NCI-H1694 treated with DMSO at 0.1 percent for 48 hours (cell line): ENCODE results near the gene VAX1.
A peak's percentile ranks its signal among the peaks of the same experiment; 100 is the strongest.

Experiments used
- DNase-seq: peaks from one replicate; lab custom pipeline; 2025; lab: John Stamatoyannopoulos, UW

VAX1 gene

DNA sequence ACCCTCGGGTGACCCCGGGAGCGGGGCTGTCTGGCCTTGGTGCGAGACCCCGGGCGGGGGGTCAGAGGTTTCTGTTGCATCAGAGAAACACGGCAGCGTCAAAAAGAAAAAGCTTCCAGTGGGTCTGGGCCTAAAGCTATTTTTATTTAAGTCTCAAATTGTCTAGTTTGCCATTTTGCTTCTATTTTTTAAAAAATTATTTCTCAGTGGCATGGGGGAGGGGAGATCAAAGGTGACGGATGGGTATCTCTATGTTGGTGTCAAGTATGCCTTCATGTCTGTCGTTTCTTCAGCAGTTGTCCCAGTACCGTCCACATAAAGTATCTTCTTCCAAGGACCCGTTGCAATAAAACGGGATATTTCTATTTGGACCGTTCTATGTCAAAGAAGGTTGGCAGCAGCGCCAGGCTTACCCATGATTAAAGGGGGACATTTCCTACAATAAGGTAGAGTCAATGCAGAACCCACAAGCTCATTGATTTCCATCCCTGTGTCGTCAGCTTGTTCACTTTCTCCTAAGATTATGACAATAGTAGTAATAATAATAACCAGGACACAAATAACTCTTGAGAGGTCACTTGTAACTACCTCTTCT is 26.0 kb upstream of the VAX1 start:
- no peak for DNase-seq

DNA sequence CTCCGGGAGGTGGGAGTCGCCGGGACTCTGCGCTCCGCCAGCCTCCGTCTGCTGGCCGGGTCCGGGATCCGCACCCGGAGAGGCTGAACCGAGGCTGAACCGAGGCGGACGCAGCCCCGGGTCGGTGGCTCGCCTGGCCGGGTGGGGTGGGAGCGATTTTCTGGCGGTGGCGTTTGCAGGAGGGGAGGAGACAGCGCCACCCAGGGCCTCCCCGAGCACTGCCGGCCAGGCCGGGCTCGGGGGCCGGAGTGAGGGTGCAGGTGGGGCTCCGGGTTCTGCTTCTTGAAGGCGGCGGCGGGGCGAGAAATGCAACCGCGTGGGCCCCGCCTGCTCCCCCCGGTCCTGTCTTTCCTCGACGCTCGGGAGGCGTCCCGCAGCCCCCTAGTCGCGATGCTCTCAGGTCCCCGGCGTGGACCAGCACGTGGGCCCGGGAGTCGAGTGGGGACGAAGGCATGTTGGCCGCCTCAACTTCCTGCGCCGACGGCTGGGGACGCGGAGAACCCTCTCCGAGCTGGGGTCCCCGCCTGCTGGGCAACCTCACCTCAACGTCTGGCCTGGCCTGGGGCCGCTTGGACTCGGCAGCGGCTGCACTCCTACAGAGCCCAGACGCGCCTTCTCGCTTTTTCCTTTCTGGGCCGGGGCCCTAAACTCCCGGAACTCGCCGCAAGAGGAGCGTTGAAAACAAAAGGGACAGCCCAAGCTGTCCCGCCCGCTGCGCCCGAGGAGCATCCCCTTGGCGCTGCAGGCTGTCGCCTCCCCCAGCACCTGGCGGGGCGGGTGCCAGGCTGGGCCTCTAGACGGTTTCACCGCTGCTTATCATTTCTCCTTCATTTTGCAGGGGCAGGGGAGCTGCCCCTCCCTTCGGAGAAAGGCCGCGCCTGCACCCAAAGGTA is 25.2 kb upstream of the VAX1 start:
- peak; percentile 3 for DNase-seq

GRCh38 chr10:117162093-117163060 is 24.3 kb upstream of the VAX1 start:
- no peak for DNase-seq

- DNase-seq: no peak
These were observed 23.4 kb upstream of the VAX1 start for GRCh38 chr10:117161386-117162033.

DNA sequence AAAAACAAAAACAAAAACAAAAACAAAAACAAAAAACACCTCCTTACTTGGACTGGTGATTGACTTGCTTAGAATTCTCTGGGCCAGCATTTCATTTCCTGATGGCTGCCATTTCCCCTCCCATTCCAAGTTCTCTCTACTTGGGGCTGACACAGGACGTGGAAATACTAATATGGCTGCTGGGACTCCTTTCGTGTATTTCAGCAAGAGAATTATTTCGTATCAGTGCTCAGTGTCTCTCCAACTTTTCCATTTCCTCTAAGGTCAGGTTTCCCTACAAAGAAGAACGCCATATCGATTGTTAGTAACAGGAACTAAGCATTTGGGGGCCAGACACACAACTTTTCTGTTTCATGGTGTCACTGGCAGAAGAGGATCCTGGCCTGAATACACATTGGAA is 22.5 kb upstream of the VAX1 start:
- DNase-seq: no peak

- DNase-seq: no peak
These were observed 21.3 kb upstream of the VAX1 start for GRCh38 chr10:117159390-117159789.

DNA sequence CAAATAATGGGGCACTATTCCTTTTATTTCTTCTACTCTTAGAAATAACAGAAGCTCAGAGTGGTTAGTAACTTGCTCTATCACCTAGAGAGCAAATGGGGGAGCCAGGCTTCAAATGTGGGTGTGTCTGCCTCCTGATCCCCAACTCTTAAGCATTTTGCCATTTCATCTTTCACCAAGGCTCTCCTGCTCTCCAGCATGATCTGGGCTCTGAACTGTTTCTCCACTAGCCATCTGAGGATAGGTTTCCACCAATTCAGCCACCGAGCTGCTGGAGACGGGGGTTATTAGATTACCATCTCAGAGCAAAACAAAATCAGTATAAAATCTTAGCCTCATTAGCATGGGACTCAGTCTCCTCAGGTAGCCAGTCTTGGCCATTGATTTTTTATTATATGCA is 20.2 kb upstream of the VAX1 start:
- DNase-seq: no peak

GRCh38 chr10:117152668-117153067 is 14.6 kb upstream of the VAX1 start:
- DNase-seq: no peak

GRCh38 chr10:117148284-117148683 is 10.2 kb upstream of the VAX1 start:
- no peak for DNase-seq

DNA sequence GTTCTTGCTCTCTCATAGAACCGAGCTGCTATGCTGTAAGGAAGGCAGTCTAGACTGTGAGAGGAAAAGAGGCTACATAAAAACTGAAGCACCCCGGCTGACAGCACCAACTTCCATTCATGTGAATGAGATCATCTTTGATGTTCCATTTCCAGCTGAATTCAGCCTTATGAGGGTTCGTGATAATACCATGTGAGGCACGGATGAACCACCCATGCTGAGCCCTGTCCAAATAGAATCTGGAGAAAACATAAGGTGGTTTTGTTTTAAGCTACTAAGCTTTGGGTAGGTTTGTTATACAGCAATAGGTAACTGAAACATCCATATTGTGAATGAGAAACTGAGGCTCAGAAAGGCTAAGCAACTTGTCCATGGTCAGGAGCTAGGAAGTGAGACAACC is 6.9 kb upstream of the VAX1 start:
- no peak for DNase-seq

GRCh38 chr10:117143103-117143823 is 5.2 kb upstream of the VAX1 start:
- no peak for DNase-seq

DNA sequence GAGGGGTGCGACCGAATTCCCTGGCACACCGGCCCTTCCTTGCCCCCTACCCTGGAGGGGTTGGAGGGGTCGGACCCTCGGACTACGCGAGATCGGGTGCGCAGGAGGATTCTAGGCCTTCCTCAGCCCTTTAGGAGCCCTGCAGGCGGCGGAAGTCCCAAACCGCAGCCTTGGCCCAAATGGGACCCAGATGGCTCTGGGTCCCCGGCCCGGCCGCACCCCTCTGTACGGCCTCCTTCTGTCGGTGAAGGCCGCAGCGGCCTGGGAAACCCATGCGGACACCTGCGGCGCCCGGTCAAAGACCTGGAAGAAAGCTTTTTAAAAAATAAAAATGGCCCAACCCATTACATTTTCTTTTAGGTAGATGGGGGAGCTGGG is 2.4 kb upstream of the VAX1 start:
- no peak for DNase-seq

GRCh38 chr10:117139581-117140524 is 1.8 kb upstream of the VAX1 start:
- no peak for DNase-seq

DNA sequence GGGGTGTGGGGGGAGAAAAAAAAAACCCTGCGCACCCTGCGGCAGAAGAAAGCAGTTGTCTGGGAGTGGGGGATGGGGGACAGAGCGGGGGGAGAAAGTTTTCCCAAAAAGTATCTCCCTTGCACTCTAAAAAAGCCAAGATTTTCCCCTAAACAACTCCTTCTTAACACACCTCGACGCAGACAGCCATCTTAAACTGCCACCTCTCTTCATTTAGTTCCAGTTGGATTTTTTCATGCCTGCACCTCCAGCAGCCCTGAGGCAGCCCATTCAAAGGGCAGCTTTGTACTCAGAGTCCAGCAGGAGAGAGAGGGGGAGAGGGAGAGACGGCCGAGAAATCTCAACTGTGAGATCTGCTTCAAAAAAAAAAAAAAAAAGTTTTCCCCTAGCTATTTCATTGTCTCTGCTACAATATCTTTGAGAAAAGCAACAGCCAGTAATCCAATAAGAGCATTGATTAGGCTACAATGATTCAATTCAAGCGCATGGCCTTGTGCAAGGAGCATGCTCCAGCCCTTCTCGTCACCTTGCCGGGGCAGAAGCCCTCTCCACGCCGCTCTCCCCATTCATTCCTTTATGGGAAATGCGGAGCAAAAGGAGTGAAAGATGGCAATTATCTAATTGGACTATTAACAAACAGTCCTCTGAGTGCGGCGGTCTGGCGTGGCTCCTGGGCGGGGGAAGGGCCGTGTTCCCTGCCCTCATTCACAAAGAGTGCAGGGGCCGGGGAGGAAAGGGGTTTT is 939 bp upstream of the VAX1 start:
- no peak for DNase-seq

DNA sequence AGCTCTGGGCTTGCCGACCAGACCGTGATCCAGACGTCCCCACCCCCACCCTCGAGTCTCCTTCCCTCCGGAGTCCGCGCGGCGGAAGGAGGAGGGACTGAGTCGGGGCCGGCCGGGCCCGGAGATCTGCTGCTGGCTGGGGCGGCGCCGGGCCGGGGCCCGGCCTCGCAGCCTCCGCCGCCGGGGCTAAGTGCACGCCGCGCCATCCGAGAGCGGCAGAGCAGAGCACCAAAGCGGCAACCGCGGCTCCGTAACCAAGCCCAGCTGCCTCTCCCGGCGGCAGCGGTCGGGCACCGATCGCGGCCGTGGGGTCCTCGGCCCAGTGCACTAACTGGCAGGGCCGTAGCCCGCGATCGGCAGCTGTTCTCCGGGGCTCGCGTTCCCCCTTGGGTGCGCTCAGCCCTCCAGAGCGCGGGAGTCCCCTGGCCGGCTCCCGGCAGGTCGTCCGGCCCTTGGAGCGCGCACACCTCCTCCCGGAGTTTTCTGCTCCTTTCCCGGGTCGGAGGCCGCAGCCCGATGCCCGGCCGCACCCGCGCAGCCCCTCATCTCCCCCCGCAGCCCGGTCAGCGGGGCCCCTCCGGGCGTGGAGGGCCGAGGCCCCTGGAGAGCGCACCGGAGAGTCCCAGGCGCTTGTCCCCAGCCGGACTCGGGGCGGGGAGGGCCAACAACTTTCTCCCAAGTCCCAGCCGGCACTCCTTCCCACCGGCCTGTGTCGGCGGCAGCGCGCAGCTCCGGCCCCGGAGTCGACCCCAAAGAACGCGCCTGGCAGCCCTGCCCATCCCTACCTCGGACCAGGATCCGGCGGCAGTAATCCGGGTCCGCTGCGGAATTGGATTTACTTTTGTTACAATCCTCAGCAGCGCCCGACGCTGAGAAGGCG is 799 bp downstream of the VAX1 start:
- no peak for DNase-seq

DNA sequence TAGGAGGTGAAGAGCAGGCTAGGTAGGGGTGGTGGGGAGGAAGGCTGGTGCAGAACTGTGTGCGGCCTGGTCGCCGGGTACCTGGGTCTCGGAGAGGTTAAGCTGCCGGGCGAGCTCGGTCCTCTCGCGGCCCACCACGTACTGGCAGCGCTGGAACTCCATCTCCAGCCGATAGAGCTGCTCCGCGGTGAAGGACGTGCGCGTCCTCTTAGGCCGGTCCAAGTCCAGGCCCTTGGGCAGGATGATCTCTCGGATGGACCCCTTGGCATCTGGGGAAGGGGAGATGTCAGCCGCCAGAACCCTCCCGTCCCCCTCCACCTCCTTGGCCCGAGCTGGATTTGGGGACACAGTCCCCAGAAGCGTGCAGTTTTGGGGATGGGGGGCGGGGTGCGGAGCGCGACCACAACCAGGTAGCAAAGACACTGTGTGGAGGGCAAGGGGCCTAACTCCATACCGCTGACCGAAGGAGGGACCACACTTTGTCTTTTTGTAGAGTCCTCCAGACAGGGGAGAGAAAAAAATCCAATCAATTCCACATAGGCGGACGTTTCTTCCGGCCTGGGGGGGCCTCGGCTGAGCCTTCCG is 1.6 kb downstream of the VAX1 start:
- DNase-seq: no peak

DNA sequence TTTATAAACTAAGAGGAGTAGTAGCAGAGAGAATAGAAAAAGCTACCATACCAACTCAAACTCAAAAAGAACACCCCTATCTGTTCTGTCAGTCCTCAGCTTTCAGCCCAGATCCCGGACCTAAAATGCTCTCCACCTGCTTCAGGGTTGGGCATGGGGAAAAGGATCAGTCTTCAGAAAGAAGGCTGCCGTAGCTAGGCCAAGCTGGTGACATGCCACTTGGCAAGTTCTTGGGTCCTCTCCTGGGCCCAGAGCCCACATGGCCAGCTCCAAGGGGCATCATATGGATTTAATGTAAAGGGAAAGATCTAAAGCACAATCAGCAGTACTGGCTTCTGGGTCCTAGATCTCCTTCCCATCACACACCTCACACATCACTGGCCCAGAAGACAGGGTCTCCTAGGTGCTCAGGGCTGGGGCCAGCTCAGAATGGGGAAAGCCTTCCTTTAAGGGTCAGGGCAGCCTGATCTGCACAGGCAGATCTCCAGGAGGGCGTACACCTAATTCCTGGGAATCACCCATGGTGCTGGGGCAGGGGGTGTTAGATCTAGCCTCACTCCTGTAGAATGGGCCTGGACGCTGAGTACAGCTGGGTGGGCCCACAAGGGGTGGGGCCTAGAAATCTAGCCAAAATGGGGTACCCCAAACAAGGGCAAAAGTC is 2.5 kb downstream of the VAX1 start:
- no peak for DNase-seq

- no peak for DNase-seq
These were observed 3.1 kb downstream of the VAX1 start for GRCh38 chr10:117135026-117135372.
